Endothelial cell of umbilical vein (primary cell): ENCODE results near the gene VSTM2A. TPM values are rescaled to one million over a fixed set of nuclear protein-coding genes. Genes with fewer than 3 reads are reported as not detected.

Source experiments
- BruUV-seq: library from RNA; stranded (reverse); fragments of 400-500 nt; replicated peaks from 2 replicates; lab custom pipeline; 2021; lab: Mats Ljungman, UMichigan
- CTCF ChIA-PET: fragments of 300-600, 350-600 bp; sonication (Branson Sonifier 250); formaldehyde crosslinking; loops from one replicate; lab custom pipeline; 2021; ENCODE audit warnings: antibody characterized with exemption, inconsistent platforms; lab: Charles Lee
- POLR2A ChIA-PET: fragments of 300-600, 350-600 bp; sonication (Branson Sonifier 250); formaldehyde crosslinking; loops from one replicate; lab custom pipeline; 2021; ENCODE audit warnings: antibody characterized with exemption, inconsistent platforms; lab: Charles Lee
- DNase-seq: peaks from one replicate; pipeline ENCODE4 v3.0.0-alpha.2; 2011; ENCODE audit warnings: low read depth, low spot score
- FAIRE-seq: peaks from 2 replicates; lab custom pipeline; 2011; peaks lifted over from hg19 to GRCh38; lab: Jason Lieb, UNC
- H2AFZ ChIP-seq: 2 replicates; pipeline ENCODE4 v1.6.0; 2012; ENCODE audit warnings: low read depth, low read length, control low read depth, inconsistent platforms
- H3K27ac ChIP-seq: 2 replicates; pipeline ENCODE4 v1.5.1; 2011; ENCODE audit warnings: low read depth, mild to moderate bottlenecking, control low read depth, low read length, moderate library complexity; ENCODE audit not compliant: insufficient read depth
- H3K27me3 ChIP-seq, 2 experiments: 2 replicates each; pipeline versions ENCODE4 v1.6.0 to v1.6.1; 2011; ENCODE audit warnings: low read length in 2 of 2, mixed read lengths in 1 of 2; ENCODE audit not compliant: control insufficient read depth in 2 of 2, insufficient read depth in 2 of 2
- H3K36me3 ChIP-seq, 2 experiments: 2 replicates in 1 of 2; 3 replicates in 1 of 2; pipeline ENCODE4 v1.5.1; 2011; ENCODE audit warnings: low read length in 2 of 2, mild to moderate bottlenecking in 1 of 2, moderate library complexity in 1 of 2; ENCODE audit not compliant: control insufficient read depth in 2 of 2, insufficient read depth in 2 of 2; ENCODE audit errors: extremely low read depth in 1 of 2
- H3K4me1 ChIP-seq: 3 replicates; pipeline ENCODE4 v1.5.1; 2011; ENCODE audit warnings: mild to moderate bottlenecking, low read length; ENCODE audit not compliant: control insufficient read depth, insufficient read depth; ENCODE audit errors: extremely low read depth
- H3K4me2 ChIP-seq: 2 replicates; pipeline ENCODE4 v1.6.1; 2011; ENCODE audit warnings: low read length, control low read depth, mixed read lengths; ENCODE audit not compliant: insufficient read depth
- H3K4me3 ChIP-seq, 3 experiments: fragments of 200-600 bp in 1 of 3; sonication (generic), shearing (Covaris generic) in 1 of 3; replicated peaks in 1 of 3; 2 replicates each; pipeline ENCODE4 v1.5.1; 2011 to 2016; ENCODE audit warnings: control low read depth in 3 of 3, low read length in 3 of 3, mild to moderate bottlenecking in 2 of 3, inconsistent platforms in 1 of 3, low read depth in 1 of 3, moderate library complexity in 1 of 3; ENCODE audit not compliant: insufficient read depth in 1 of 3
- H3K79me2 ChIP-seq: 2 replicates; pipeline ENCODE4 v1.6.0; 2012; ENCODE audit warnings: low read length, inconsistent platforms; ENCODE audit not compliant: control insufficient read depth, insufficient read depth
- H3K9ac ChIP-seq: replicated peaks from 2 replicates; pipeline ENCODE3; 2011; ENCODE audit warnings: low read length, control low read depth; ENCODE audit not compliant: insufficient read depth; ENCODE audit errors: extremely low read depth
- H3K9me1 ChIP-seq: replicated peaks from 3 replicates; pipeline ENCODE4 v1.6.0; 2011; ENCODE audit warnings: mild to moderate bottlenecking, low read length; ENCODE audit not compliant: control insufficient read depth, insufficient read depth; ENCODE audit errors: extremely low read depth
- H3K9me3 ChIP-seq: replicated peaks from 2 replicates; pipeline ENCODE4 v1.5.1; 2012; ENCODE audit warnings: low read length, inconsistent platforms; ENCODE audit not compliant: control insufficient read depth, insufficient read depth
- H4K20me1 ChIP-seq: replicated peaks from 2 replicates; pipeline ENCODE3; 2011; ENCODE audit warnings: mild to moderate bottlenecking, low read length; ENCODE audit not compliant: control insufficient read depth, insufficient read depth; ENCODE audit errors: extremely low read depth
- FOS ChIP-seq: IDR thresholded peaks from 2 replicates; pipeline ENCODE4 v1.6.1; 2011; ENCODE audit warnings: mild to moderate bottlenecking, low read length, moderate library complexity, borderline replicate concordance; ENCODE audit not compliant: insufficient read depth
- MYC ChIP-seq: IDR thresholded peaks from one replicate; pipeline ENCODE4 v1.6.1; 2011; ENCODE audit warnings: mild to moderate bottlenecking, low read depth, low read length
- POLR2AphosphoS5 ChIP-seq: IDR thresholded peaks from 2 replicates; pipeline ENCODE4 v1.6.1; 2012; ENCODE audit warnings: low read depth, mild to moderate bottlenecking, control low read depth, low read length, moderate library complexity; ENCODE audit not compliant: insufficient read depth
- dilution Hi-C: fragments of 300-500 bp; cut with MboI; formaldehyde crosslinking; loops from one replicate; pipeline ENCODE4 v1.15.0; 2019; ENCODE audit warnings: low sequenced_read_pairs; ENCODE audit not compliant: extremely low pct_ligation_motif_present
- intact Hi-C: fragments of 100-400 bp; cut with micrococcal nuclease; formaldehyde crosslinking; loops from one replicate; pipeline ENCODE4 v1.10.0; 2022
- polyA plus RNA-seq, 4 experiments: library from polyadenylated mRNA; depleted of rRNA in 3 of 4; stranded (reverse) in 3 of 4; unstranded in 1 of 4; fragments of >200 nt; gene quantifications; 2 replicates each; pipeline versions ENCODE4 v1.2.1 to v1.2.3, GENCODE V29; 2011 to 2012; ENCODE audit warnings: missing spikeins in 1 of 4
- total RNA-seq: library from RNA; stranded (reverse); gene quantifications from 2 replicates; pipeline ENCODE4 v1.2.3, GENCODE V29; 2021

VSTM2A gene
- total and polyA plus RNA-seq, 2 donors (not counting 3 experiments of a cell fraction or from before 2014, with no cell fraction given), result not detected

- H3K4me2 ChIP-seq, result no peak overlapping the region
- H3K4me1 ChIP-seq, result no peaks in the 10 kb centered on the region
- H3K9me1 ChIP-seq, result no peaks in the 10 kb centered on the region
- CTCF ChIA-PET, result no interaction called here
- H3K4me3 ChIP-seq, result no peak overlapping the region
- no peak for DNase-seq
- H2AFZ ChIP-seq, result no peak overlapping the region
- H3K27me3 ChIP-seq, result no peaks in the 10 kb centered on the region
- no peaks in the 10 kb centered on the region for H3K9me3 ChIP-seq
- TF ChIP-seq MYC (no peak), FOS (no peak), POLR2AphosphoS5 (no peak)
- H3K27ac ChIP-seq, result no peak overlapping the region
- no peaks in the 10 kb centered on the region for H3K79me2 ChIP-seq
- no TSS peak for BruUV-seq
- H4K20me1 ChIP-seq, result no peaks in the 10 kb centered on the region
- dilution Hi-C loops, result no loop called here
- H3K36me3 ChIP-seq, result no peaks in the 10 kb centered on the region
- intact Hi-C loops, result no loop called here
- POLR2A ChIA-PET, result no interaction called here
- no peak for FAIRE-seq
- H3K9ac ChIP-seq, result no peak overlapping the region
Measured at GRCh38 chr7:54559401-54559800, 17.2 kb downstream of the VSTM2A start.

- no peaks in the 10 kb centered on the region for H3K27me3 ChIP-seq
- FAIRE-seq, result no peak
- dilution Hi-C loops (no loop called here), intact Hi-C loops (no loop called here)
- no peaks in the 10 kb centered on the region for H3K9me1 ChIP-seq
- H3K79me2 ChIP-seq, result no peaks in the 10 kb centered on the region
- no peak for TF ChIP-seq POLR2AphosphoS5
- ChIA-PET POLR2A (no interaction called here), CTCF (no interaction called here)
- DNase-seq, result no peak
- no TSS peak for BruUV-seq
- H4K20me1 ChIP-seq, result no peaks in the 10 kb centered on the region
- H2AFZ ChIP-seq, result no peak overlapping the region
- no peaks in the 10 kb centered on the region for H3K9me3 ChIP-seq
- H3K4me1 ChIP-seq, result no peaks in the 10 kb centered on the region
- no peak overlapping the region for H3K4me3 ChIP-seq
- H3K27ac ChIP-seq, result no peak overlapping the region
- H3K9ac ChIP-seq, result no peak overlapping the region
- no peaks in the 10 kb centered on the region for H3K36me3 ChIP-seq
- no peak overlapping the region for H3K4me2 ChIP-seq
Measured at GRCh38 chr7:54560198-54560597, 18.0 kb downstream of the VSTM2A start.
